ENCODE data around the gene PDXK.

GRCh38 chr21:43693981-43694380, 24.9 kb upstream of the PDXK start:
- TF ChIP-seq, protein P1, sequence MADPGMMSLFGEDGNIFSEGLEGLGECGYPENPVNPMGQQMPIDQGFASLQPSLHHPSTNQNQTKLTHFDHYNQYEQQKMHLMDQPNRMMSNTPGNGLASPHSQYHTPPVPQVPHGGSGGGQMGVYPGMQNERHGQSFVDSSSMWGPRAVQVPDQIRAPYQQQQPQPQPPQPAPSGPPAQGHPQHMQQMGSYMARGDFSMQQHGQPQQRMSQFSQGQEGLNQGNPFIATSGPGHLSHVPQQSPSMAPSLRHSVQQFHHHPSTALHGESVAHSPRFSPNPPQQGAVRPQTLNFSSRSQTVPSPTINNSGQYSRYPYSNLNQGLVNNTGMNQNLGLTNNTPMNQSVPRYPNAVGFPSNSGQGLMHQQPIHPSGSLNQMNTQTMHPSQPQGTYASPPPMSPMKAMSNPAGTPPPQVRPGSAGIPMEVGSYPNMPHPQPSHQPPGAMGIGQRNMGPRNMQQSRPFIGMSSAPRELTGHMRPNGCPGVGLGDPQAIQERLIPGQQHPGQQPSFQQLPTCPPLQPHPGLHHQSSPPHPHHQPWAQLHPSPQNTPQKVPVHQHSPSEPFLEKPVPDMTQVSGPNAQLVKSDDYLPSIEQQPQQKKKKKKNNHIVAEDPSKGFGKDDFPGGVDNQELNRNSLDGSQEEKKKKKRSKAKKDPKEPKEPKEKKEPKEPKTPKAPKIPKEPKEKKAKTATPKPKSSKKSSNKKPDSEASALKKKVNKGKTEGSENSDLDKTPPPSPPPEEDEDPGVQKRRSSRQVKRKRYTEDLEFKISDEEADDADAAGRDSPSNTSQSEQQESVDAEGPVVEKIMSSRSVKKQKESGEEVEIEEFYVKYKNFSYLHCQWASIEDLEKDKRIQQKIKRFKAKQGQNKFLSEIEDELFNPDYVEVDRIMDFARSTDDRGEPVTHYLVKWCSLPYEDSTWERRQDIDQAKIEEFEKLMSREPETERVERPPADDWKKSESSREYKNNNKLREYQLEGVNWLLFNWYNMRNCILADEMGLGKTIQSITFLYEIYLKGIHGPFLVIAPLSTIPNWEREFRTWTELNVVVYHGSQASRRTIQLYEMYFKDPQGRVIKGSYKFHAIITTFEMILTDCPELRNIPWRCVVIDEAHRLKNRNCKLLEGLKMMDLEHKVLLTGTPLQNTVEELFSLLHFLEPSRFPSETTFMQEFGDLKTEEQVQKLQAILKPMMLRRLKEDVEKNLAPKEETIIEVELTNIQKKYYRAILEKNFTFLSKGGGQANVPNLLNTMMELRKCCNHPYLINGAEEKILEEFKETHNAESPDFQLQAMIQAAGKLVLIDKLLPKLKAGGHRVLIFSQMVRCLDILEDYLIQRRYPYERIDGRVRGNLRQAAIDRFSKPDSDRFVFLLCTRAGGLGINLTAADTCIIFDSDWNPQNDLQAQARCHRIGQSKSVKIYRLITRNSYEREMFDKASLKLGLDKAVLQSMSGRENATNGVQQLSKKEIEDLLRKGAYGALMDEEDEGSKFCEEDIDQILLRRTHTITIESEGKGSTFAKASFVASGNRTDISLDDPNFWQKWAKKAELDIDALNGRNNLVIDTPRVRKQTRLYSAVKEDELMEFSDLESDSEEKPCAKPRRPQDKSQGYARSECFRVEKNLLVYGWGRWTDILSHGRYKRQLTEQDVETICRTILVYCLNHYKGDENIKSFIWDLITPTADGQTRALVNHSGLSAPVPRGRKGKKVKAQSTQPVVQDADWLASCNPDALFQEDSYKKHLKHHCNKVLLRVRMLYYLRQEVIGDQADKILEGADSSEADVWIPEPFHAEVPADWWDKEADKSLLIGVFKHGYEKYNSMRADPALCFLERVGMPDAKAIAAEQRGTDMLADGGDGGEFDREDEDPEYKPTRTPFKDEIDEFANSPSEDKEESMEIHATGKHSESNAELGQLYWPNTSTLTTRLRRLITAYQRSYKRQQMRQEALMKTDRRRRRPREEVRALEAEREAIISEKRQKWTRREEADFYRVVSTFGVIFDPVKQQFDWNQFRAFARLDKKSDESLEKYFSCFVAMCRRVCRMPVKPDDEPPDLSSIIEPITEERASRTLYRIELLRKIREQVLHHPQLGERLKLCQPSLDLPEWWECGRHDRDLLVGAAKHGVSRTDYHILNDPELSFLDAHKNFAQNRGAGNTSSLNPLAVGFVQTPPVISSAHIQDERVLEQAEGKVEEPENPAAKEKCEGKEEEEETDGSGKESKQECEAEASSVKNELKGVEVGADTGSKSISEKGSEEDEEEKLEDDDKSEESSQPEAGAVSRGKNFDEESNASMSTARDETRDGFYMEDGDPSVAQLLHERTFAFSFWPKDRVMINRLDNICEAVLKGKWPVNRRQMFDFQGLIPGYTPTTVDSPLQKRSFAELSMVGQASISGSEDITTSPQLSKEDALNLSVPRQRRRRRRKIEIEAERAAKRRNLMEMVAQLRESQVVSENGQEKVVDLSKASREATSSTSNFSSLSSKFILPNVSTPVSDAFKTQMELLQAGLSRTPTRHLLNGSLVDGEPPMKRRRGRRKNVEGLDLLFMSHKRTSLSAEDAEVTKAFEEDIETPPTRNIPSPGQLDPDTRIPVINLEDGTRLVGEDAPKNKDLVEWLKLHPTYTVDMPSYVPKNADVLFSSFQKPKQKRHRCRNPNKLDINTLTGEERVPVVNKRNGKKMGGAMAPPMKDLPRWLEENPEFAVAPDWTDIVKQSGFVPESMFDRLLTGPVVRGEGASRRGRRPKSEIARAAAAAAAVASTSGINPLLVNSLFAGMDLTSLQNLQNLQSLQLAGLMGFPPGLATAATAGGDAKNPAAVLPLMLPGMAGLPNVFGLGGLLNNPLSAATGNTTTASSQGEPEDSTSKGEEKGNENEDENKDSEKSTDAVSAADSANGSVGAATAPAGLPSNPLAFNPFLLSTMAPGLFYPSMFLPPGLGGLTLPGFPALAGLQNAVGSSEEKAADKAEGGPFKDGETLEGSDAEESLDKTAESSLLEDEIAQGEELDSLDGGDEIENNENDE (IDR thresholded peaks at IDR 0.05; ENCODE audit: insufficient replicate concordance, low read length) = no peak
- TF ChIP-seq RAD21 (IDR thresholded peaks at IDR 0.05 in 1 of 2, conservative IDR thresholded peaks at IDR 0.05 in 1 of 2; ENCODE audit: low read depth in 2 of 2, low read length in 2 of 2) = no peak
- no peak for TF ChIP-seq ATF3 (IDR thresholded peaks at IDR 0.05; ENCODE audit: insufficient read depth, low read depth, low read length)

Measured in H1 (cell line).